Testis (tissue), 2 donors: ENCODE measurements around the gene RILPL2.

Source experiments
- POLR2A ChIP-seq: fragments of 450-650 bp; IDR thresholded peaks from one replicate; pipeline ENCODE4 v1.6.1; 2017; ENCODE audit warnings: antibody characterized with exemption, mild to moderate bottlenecking, moderate library complexity
- TF ChIP-seq, protein P1 (sequence below), 3 experiments: fragments of 450-650 bp in 2 of 3; fragments of 200-600 bp in 1 of 3; sonication (generic) in 1 of 3; IDR thresholded peaks; one replicate each; pipeline ENCODE4 v1.5.1; 2016 to 2019; ENCODE audit warnings: antibody characterized with exemption in 3 of 3, mild to moderate bottlenecking in 2 of 3, moderate library complexity in 1 of 3

DNA sequence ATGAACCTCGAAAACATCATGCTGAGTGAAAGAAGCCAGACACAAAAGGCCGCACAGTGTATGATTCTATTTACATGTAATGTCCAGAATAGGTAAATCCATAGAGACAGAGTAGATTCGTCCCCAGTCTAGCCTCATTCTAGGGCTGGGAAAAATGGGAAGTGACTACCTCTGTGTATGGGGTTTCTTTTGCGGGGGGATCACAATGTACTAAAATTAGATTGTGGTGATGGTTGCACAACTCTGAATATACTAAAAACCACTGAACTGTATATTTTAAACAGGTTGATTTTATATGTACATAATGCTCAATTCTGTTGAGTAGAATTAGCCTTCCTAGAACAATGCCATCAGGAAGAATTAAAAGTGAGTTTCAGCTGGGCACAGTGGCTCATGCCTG, 6.3 kb upstream of the RILPL2 start:
- no peak for TF ChIP-seq POLR2A
- TF ChIP-seq, protein P1, sequence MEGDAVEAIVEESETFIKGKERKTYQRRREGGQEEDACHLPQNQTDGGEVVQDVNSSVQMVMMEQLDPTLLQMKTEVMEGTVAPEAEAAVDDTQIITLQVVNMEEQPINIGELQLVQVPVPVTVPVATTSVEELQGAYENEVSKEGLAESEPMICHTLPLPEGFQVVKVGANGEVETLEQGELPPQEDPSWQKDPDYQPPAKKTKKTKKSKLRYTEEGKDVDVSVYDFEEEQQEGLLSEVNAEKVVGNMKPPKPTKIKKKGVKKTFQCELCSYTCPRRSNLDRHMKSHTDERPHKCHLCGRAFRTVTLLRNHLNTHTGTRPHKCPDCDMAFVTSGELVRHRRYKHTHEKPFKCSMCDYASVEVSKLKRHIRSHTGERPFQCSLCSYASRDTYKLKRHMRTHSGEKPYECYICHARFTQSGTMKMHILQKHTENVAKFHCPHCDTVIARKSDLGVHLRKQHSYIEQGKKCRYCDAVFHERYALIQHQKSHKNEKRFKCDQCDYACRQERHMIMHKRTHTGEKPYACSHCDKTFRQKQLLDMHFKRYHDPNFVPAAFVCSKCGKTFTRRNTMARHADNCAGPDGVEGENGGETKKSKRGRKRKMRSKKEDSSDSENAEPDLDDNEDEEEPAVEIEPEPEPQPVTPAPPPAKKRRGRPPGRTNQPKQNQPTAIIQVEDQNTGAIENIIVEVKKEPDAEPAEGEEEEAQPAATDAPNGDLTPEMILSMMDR (IDR thresholded peaks at IDR 0.05): no peak
